Epithelial cell of esophagus (primary cell): Measurements from ENCODE around the gene RAB3A.

ENCODE experiments used
- DNase-seq: peaks from one replicate; pipeline ENCODE4 v3.0.0; 2010; ENCODE audit warnings: low read depth
- H3K4me3 ChIP-seq: 2 replicates; pipeline ENCODE4 v1.5.1; 2011; ENCODE audit warnings: mild to moderate bottlenecking, low read length, control low read depth
- TF ChIP-seq, protein P1 (sequence below): IDR thresholded peaks from 2 replicates; pipeline ENCODE4 v1.5.1; 2011; ENCODE audit warnings: low read depth, mild to moderate bottlenecking, low read length, control low read depth, inconsistent platforms; ENCODE audit not compliant: insufficient read depth; ENCODE audit errors: missing control alignments

The RAB3A gene

DNA sequence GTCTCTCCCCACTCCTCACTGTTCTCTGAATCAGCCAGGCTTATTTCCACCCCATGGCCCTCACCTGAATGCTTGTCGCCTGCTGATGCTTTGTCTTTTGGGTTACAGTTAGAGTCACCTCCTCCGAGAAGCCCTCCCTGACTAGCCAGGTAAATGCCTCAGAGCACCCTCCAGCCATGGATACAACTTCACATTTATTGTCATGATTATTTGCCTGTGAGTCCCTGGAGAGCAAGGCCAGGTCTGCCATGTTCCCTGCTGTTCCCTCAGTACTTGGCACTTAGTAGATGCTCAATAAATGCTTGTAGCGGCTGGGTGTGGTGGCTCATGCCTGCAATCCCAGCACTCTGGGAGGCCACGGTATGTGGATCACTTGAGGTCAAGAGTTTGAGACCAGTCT, 26.1 kb upstream of the RAB3A start:
- no peak overlapping the region for H3K4me3 ChIP-seq
- no peak for DNase-seq
- TF ChIP-seq, protein P1, sequence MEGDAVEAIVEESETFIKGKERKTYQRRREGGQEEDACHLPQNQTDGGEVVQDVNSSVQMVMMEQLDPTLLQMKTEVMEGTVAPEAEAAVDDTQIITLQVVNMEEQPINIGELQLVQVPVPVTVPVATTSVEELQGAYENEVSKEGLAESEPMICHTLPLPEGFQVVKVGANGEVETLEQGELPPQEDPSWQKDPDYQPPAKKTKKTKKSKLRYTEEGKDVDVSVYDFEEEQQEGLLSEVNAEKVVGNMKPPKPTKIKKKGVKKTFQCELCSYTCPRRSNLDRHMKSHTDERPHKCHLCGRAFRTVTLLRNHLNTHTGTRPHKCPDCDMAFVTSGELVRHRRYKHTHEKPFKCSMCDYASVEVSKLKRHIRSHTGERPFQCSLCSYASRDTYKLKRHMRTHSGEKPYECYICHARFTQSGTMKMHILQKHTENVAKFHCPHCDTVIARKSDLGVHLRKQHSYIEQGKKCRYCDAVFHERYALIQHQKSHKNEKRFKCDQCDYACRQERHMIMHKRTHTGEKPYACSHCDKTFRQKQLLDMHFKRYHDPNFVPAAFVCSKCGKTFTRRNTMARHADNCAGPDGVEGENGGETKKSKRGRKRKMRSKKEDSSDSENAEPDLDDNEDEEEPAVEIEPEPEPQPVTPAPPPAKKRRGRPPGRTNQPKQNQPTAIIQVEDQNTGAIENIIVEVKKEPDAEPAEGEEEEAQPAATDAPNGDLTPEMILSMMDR: no peak

DNA sequence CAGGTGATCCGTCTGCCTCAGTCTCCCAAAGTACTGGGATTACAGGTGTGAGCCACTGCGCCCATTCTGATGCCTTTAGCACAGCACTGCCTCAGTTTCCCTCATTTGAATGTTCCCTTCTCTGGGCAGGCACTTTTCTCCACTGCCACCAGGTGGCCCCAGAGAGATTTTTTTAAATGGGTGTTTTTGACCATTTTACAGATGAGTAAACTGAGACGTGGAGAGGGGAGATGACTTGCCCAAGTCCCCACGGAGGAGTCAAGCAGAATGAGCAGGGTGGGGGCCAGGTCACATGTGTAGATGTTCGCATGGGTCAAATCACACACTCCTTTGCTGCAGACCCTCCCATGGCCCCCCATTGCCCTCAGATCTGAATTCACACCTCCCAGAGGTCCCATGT, 25.6 kb upstream of the RAB3A start:
- no peak overlapping the region for H3K4me3 ChIP-seq
- TF ChIP-seq, protein P1: peak; percentile 50
- DNase-seq: no peak

DNA sequence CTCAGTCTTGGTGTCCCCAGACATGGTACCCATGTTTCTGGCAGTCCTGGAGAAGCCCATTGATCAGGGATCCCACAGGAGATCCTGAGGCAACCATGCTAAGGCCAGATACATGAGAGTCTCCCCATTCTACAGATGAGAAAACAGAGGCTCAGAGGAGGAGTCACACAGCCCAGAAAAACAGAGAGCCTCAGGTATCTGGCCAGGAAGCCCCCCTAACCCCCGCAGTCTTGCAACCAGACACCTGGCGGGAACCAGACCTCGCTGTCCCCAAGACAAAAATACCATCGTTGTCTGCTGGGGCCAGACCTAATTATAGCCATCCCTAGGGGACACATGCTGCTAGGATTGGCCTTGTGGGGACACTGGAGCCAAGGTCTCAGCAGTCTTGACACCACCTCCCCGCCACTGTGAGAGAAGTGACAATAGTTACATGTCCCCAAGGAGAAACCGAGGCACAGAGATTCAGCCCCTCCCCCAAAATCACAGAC, 24.0 kb upstream of the RAB3A start:
- DNase-seq: no peak
- H3K4me3 ChIP-seq: no peak overlapping the region
- TF ChIP-seq, protein P1: no peak

DNA sequence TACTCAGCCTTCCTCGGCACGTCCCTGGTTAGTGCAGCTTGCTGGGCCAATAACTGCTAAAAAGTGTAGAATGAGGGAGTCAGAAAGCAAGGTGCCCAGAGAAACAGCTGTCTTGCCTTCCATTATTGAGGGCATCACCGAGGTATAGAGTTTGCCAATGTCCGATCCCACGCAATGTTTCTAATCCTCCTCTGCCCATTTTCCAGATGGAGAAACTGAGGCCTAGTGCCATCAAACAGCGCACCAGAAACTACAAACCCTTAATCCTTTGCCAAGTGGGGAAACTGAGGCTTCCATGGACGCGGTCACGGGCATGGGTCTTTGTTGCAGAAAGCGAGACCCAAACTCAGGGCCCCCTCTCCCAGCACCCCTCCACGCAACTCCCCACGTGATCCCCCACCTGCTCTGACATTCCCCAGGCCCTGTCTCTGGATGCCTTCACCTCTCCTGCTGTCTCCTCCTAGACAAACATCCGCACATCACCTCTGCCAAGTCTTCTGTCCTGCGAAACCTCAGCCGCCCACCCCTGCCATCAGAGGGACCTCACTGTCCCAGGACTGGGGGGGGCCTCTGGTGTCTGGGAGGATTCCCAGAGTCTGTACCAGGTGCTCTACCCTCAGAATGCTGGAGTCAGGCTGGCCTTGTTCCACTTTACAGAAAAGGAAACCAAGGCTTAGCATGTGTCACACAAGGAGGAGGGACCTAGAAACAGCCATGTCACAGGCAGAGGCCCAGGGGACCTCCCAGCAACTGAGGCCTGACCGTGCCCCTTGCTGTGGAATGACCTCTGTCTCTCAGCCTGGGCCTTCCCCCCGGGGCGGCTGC, 23.3 kb upstream of the RAB3A start:
- H3K4me3 ChIP-seq: no peak overlapping the region
- DNase-seq: no peak
- TF ChIP-seq, protein P1: no peak

DNA sequence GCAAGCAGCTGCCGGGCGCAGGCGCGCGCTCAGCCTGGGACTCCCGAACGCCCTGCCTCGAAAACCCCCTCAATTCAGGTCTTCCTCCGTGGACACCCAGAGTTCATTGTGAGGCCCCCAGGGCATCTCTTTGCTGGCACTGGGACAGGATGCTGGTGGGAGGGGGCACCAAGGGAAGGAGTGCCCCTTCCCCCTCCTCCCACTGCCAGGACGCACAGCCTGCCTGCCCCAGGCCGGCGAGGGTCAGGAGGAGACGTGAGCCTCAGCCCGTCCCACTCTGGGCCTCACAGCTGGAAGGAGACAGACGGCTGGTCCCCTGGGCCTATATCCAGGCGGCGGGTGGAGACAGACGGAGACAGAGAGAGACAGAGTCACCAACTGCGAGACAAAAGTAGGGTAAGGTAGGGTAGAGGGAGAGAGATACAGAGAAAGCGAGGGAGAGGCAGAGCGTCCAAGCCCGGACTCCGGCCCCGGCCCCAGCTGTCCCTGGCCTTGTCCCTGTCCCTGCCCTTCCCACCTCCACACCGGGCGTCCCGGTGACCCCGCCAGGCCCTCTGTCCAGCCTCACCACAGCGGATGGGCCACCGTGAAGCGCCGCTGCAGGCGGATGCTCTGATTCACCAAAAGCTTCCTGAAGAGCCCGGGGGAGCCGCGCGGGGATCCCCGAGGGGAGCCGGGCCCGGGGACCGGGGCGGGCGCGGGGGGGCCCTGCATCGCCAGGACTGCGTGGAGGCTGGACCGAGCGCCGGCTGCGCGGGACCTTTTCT, 22.0 kb upstream of the RAB3A start, which contains the start of gene PDE4C:
Gene PDE4C (minus strand): TSS at position 737 of the 767 bp plus-strand sequence. CDS start 23 bp downstream, at position 714.
- TF ChIP-seq, protein P1: no peak
- no peak for DNase-seq
- no peak within 1 kb of the TSS for H3K4me3 ChIP-seq

DNA sequence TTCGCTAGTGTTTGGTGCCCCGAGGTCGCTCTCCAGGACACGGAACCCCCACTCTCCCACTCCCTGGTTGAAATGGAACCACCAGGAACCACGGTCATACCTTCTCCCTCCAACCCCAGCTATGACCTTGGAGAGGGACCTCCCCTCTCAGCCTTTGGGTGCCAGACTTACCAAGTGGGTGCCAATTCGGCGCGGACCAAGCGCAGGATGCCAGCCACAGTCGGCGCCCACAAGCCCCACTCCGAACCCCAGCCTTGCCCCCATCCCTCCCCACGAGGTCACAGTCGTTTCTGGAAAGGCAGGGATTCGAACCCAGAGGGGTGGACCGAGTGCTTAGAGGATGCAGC, 21.5 kb upstream of the RAB3A start:
- no peak overlapping the region for H3K4me3 ChIP-seq
- TF ChIP-seq, protein P1: no peak
- DNase-seq: no peak
